ENCODE results near the gene ST7. TPM values are rescaled to one million over a fixed set of nuclear protein-coding genes. Genes with fewer than 3 reads are reported as not detected.

The ST7 gene
- total RNA-seq, 1 experiment from 2014 or later: 97.3 TPM

DNA sequence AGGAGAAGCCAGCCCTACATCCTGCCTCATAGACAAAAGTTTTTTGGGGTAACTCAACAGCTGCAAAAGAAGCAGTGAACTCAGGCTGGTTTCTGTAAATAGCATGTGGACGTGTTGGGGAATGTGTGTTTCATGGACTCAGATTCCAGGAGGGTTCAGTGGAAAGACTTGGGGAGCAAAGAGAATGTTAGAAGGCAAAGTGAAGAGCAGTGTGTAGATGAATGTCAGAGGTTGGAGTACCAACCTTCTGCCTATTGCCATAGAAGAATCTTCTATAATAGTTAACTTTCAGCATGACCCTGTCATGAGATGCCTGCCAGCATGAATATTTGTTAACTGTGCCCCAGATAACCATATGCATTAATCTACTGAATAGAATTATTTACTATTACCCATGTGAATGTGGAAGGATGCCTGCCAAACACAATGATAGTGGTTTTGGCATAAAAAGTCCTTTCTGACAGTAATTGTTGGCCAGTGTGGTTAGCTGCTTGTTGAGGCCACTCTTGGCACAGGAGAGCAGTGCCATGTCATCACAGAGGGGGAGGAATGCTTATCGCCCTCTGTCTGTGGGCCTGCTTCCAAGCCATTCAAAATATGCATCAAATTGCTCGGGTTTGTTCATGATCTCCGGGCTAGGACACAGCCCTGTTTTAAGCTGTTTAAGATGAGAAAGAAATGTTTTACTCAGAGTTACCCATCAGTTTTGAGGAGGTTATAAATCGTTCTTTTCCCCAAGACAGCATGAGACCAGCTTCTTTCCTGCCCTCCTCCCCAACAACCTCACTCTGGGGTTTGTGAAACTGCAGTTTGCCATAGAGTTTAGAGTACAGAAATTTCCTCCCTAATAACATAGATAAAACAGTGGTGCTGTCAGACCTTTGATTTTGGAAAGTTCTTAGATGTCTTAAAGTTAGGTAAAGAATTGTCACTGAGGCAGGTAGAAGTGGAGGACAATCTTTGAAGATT is 204.2 kb downstream of the ST7 start:
- peak; percentile 67 for DNase-seq (ENCODE audit: low read depth, low spot score)
- in situ Hi-C loops (cut with HindIII; ENCODE audit: low pct_unique_long_range_greater_than_20kb, low sequenced_read_pairs): no loop called here

DNA sequence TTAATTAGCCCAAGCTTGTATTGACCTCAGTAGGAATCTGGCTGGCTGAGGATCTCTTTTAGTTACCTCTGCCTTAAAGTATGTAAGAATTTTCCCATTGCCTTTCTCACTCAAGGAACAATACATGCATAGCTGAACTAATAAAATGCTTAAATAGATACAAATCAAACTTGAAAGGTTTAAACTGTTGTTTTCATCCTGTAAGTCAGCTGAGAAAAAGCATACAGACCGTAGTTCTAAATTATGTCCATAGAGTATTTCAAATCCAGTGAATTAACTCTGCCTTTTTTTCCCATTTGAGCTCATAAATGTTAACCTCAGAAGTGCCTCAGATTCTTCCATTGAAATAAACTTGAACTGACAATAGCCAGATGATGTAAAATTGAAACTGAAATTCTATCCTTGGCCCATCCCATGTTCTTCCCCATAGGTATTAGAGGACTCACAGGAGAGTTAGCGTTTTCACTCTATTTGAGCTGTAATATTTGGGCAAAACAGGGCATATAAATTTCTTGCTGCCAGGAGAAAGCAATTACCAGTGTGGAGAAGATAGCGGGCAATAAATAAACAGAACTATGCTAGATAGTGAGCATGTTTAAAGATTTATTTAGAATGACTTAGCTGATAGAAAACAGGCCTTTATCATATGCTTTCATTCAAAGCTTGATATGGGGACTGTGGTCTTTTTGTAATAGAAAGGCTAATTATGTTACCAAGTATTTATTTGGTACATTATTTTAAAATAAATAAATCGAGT is 205.8 kb downstream of the ST7 start:
- no peak for DNase-seq (ENCODE audit: low read depth, low spot score)
- in situ Hi-C loops (cut with HindIII; ENCODE audit: low pct_unique_long_range_greater_than_20kb, low sequenced_read_pairs): no loop called here

DNA sequence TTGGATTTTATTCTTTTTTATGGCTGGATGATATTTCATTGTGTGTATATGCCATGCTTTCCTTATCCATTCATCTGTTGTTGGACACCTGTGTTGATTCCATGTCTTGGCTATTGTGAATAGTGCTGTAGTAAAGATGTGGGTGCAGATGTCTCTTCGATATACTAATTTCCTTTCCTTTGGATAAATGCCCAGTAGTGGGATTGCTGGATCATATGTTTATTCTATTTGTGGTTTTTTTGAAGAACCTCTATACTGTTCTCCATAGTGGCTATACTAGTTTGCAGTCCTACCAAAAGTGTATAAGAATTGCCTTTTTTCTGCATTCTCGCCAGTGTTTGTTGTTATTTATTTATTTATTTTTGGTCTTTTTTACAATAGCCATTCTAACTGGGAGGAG is 209.8 kb downstream of the ST7 start:
- no peak for DNase-seq (ENCODE audit: low read depth, low spot score)
- in situ Hi-C loops (cut with HindIII; ENCODE audit: low pct_unique_long_range_greater_than_20kb, low sequenced_read_pairs): no loop called here

DNA sequence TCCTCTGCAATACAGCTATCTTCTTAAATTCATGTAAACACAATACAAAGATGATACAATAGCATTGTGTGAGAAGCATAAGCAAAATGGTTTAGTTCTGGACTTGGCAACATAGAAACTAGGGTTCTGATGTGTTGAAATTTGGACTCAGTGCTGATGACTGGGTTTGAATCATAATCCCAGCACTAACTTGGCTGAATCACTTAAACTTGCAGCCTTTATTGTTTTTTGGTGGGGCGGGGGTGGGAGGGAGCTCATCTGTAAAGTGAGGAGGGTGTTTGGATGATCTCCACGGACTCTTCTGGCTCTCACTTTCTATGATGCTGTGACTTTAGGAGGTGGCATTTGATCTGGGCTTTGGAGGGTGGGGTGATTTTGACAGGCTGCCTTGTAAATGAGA is 211.3 kb downstream of the ST7 start:
- DNase-seq (ENCODE audit: low read depth, low spot score): no peak

DNA sequence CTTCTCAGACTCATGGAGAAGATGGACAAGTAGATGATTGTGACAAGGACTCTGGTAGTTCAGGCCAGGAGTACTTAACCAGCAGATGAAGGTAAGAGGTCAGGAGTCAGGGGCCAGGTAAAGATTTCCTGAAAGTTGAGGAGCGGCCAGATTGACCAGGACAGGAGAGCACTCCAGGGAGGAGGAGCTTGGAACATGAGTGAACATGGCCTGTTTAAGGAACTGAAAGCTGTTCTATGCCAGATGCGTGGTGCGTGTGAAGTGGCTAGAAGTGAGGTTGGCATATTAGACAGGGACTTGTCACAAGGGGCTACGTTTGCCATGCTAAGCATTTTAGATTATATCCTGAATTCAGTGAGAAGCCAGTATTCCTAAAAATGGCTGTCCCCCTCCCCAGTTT is 212.4 kb downstream of the ST7 start:
- no peak for DNase-seq (ENCODE audit: low read depth, low spot score)
- in situ Hi-C loops (cut with HindIII; ENCODE audit: low pct_unique_long_range_greater_than_20kb, low sequenced_read_pairs): no loop called here

More for the DNA sequence above, 211.3 kb downstream of the ST7 start:
- in situ Hi-C loops (cut with HindIII; ENCODE audit: low pct_unique_long_range_greater_than_20kb, low sequenced_read_pairs): no loop called here

DNA sequence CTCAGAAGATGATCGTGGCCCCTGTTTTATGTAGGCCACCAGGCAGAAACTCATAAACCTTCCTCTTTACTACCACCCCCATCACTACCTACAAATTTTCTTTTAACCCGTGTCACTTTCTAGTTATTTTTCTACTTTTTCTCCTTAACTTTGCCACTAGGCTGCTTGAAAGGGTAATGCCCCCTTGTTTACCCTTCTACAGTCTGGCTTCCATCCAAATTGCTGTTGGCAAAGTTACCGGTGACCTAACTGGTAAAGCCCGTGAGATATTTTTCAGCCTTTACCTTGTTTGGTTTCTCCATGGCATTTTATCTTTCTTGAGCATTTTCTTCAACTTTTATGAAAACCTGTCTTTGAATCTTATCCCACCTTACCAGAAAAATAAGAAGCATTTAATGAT is 216.6 kb downstream of the ST7 start:
- DNase-seq (ENCODE audit: low read depth, low spot score): no peak
- in situ Hi-C loops (cut with HindIII; ENCODE audit: low pct_unique_long_range_greater_than_20kb, low sequenced_read_pairs): no loop called here

DNA sequence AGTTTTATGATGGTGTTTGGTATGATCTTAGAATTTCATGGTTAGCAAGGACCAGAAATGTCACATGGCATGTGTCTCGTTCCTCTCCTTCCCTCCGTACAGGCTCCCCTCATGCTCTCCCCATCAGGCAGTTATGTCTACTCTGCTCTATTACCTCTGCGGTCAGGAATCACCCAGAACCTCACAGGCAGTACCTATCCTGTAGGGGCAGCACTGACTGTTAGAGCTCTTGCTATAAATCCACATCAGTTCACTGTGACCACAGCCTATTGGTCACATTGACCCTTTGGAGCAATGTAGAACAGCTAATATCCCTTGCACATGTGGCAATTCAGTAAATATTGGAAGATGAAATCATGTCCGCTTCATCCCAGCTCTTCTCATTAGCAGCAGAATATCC is 217.8 kb downstream of the ST7 start:
- DNase-seq (ENCODE audit: low read depth, low spot score): peak; percentile 35
- in situ Hi-C loops (cut with HindIII; ENCODE audit: low pct_unique_long_range_greater_than_20kb, low sequenced_read_pairs): no loop called here

DNA sequence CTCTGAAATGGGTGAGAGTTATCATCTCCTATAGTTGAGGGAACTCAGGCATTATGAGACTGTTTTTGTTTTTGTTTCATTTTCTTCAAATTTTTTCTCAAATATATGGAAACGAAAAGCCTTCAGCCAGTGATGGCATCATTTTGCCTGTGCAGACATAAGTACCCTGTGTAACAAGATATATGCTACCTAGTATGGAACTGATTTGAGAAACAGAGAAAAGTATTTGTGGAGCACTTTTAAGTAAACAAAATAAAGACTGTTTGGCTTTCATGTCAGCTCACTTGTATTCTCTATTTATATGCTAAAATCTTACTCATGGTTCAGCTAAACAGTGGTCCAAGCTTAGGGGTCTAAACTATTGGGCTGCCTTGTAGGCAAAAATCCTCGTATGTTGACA is 219.0 kb downstream of the ST7 start:
- DNase-seq (ENCODE audit: low read depth, low spot score): no peak
- in situ Hi-C loops (cut with HindIII; ENCODE audit: low pct_unique_long_range_greater_than_20kb, low sequenced_read_pairs): no loop called here

DNA sequence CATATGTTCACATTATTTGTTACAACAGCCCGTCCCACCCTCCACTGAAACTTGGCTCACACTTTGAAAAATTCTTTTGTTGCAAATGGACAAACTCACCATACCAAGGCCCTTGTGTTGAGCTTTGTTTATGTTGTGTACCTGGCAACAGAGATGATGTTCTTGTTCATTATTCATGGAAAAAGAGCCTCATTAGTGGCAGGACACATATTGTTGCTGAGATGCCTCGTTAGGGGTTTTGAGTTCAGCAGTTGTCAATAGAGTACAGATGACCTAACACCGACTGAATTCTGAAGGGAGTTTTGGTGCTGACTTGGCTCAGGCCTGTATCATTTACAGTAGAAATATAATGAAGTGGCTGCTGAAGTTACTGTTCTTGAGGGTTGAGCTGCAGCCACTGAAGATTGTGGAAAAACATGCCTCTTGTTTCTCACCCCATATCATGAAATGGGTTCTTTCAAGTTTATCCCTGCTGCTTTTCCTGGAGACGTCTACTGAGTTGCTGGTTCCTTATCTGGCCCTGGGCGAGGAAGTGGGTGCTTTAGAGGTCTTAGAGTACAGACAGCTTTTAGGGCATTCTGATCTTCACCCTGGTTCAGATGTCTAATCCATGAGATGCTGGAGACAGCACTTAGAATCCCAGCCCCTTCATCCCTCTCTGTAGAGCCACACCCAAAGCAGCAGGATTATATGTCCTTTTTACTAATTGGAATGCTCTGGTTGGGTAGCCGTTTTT is 219.9 kb downstream of the ST7 start:
- in situ Hi-C loops (cut with HindIII; ENCODE audit: low pct_unique_long_range_greater_than_20kb, low sequenced_read_pairs): no loop called here
- no peak for DNase-seq (ENCODE audit: low read depth, low spot score)

DNA sequence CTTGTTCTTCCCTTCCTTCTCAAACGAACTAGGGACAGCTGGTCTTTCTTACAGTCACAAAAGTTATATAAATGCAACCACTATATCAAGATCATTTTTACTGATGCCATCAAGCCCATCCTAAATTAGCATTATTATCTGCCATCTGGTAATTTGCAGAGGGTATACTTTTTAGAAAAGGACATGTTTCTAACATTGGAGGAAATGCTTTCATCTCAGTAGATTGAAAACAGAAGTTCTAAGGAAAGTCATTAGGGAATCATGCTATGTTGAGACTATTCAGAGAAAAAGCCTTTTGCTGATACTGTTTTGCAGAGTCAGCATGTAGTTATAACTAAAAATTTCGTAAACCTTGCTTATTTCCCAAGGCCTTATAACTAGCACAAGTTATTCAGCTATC is 222.9 kb downstream of the ST7 start:
- DNase-seq (ENCODE audit: low read depth, low spot score): no peak
- in situ Hi-C loops (cut with HindIII; ENCODE audit: low pct_unique_long_range_greater_than_20kb, low sequenced_read_pairs): no loop called here

DNA sequence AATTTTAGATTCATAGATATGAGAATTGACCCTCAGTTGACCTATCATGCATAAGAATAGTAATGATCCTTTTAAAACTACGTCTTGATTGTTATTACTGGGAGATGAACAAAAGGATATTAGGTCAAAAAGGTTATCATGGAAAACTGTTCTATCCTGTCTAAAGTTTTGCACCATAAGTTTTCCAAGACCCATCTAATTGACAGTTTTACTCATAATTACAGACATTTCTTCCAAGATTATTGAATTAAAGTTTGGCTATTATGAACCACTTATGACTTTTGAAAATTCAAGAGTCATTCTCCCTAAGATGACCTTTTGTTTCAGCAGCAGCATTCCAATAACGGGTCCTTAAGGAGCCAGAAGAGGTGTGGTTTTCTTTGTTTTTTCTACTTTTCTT is 225.3 kb downstream of the ST7 start:
- no peak for DNase-seq (ENCODE audit: low read depth, low spot score)
- in situ Hi-C loops (cut with HindIII; ENCODE audit: low pct_unique_long_range_greater_than_20kb, low sequenced_read_pairs): no loop called here

DNA sequence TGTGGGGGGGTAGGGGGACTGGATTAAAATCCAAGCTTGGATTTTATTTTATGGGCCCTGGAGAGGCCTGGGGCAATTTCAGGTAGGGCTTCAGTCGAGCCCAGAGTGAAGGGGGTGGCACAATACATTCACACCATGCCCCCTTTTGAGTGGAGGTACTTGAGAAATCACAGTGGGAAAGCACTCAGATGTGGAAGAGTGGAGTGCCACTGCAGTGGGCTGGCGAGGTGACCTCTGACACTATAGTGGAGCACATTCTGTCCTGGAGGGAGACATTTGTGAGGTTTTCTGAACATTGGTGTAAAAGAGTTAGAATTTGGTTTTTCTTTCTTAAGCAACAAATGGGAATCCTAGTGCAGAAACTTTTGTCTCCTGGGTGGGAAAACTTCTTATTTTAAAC is 226.4 kb downstream of the ST7 start:
- in situ Hi-C loops (cut with HindIII; ENCODE audit: low pct_unique_long_range_greater_than_20kb, low sequenced_read_pairs): no loop called here
- no peak for DNase-seq (ENCODE audit: low read depth, low spot score)

DNA sequence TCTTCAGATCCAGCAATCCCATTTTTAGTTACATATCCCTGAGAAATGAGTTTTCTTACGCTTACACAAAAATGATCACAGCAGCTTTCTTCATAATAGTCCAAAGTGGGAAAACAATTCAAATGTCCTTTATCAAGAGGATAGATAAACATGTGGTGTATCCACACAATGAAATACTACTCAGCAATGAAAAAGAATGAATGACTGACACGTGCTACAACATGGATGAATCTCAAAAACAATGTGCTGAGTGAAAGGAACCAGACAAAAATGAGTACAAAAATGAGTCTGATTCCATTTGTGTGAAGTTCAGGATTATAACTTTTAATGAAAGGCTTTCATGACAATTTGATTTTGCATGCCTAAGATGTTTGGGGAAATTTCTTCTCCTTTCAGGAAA is 230.4 kb downstream of the ST7 start:
- DNase-seq (ENCODE audit: low read depth, low spot score): no peak
- in situ Hi-C loops (cut with HindIII; ENCODE audit: low pct_unique_long_range_greater_than_20kb, low sequenced_read_pairs): no loop called here

DNA sequence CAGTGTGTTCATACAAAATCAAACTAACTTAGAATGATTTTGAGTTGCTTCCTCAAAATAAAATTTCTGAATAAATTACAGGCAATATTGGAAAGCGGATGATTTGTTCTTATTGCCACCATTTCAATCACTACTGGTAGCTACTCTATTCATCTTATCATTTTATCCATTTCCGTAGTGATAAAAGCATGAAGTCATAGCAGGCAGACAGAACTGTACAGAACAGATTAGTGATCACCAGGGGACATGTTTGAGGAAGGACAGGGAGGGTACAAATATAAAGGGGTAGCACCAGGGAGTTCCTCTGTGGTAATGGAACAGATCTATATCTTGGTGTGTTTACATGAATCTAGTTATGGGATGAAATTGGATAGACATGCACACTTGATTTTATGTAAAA is 231.1 kb downstream of the ST7 start:
- DNase-seq (ENCODE audit: low read depth, low spot score): no peak
- in situ Hi-C loops (cut with HindIII; ENCODE audit: low pct_unique_long_range_greater_than_20kb, low sequenced_read_pairs): no loop called here

DNA sequence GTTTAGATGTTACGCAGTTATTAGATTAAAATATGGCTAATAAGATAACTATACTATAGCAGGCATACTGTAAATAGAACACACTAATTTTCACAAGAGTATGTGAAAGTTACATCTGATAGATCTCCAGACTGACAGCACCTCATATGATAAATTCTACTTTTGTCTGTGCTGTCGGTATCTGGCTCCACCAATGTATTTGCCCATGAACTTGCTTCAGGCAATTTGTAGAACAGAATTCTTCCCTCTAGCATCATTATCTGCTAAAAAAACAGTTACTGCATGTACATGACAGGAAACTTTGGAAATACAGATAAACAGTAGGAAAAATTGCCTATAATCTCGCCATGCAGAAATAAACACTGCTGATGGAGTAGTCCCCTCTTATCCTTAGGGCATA is 231.8 kb downstream of the ST7 start:
- in situ Hi-C loops (cut with HindIII; ENCODE audit: low pct_unique_long_range_greater_than_20kb, low sequenced_read_pairs): no loop called here
- DNase-seq (ENCODE audit: low read depth, low spot score): no peak

DNA sequence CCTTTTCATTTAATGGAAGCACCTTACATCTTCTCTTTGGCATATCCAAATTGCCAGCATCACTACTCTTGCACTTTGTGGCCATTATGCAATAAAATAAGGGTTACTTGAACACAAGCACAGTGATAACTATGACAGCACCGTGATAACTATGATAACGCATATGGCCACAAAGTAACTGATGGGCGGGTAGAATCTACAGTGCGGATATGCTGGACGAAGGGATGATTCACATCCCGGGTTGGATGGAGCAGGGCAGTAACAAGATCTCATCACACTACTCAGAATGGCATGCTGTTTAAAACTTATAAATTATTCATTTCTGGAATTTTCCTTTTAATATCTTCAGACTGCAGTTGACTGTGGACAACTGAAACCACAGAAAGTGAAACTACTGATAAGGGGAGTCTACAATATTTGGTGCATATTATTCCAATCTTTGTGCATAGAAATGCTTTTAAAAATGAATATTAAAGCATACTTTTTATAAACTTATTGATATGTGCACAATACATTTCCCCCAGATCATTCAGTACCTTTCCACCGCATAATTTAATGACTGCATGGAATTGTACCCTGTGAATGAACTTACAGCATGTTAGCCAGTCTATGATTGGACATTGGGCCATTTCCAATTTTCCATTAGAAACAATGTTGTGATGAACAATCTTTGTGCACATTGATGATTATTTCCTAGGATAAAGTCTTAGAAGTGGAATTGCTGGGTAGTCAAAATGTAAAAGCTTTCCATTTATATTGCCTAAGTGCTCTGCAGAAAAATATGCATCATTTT is 233.1 kb downstream of the ST7 start:
- no peak for DNase-seq (ENCODE audit: low read depth, low spot score)
- in situ Hi-C loops (cut with HindIII; ENCODE audit: low pct_unique_long_range_greater_than_20kb, low sequenced_read_pairs): no loop called here

DNA sequence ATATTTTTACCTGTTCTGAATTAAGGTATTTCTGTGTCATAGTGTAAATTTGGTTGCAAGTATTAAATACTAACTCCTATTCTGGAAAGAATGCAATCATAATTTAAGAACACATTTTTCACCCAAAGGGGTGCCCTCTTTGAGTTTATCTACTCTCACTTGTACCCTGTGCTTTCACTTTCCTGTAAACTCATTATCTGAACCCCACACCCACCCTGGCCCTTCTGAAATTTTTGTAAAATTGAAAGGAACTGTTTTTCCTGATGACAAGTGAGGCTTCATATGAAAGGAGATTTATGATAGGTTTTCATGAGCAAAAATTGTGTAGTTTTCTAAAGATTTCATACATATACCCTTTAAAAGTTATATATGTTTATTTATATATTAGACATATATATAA is 235.1 kb downstream of the ST7 start:
- in situ Hi-C loops (cut with HindIII; ENCODE audit: low pct_unique_long_range_greater_than_20kb, low sequenced_read_pairs): no loop called here
- no peak for DNase-seq (ENCODE audit: low read depth, low spot score)

Measured in SK-MEL-5 (cell line).